HG03039 (cell line): ENCODE results near the gene EDC3.
"Not testable (repeated sequence)": the region's sequence is repeated elsewhere in the genome, so short reads cannot be mapped to it uniquely, and the experiment has no call there.

Experiments
- ATAC-seq: cut with Tn5 transposase; IDR thresholded peaks from one replicate; pipeline ENCODE4 v1.9.1; 2021; ENCODE audit warnings: mild to moderate bottlenecking, moderate library complexity; ENCODE audit not compliant: unreplicated experiment

The EDC3 gene

DNA sequence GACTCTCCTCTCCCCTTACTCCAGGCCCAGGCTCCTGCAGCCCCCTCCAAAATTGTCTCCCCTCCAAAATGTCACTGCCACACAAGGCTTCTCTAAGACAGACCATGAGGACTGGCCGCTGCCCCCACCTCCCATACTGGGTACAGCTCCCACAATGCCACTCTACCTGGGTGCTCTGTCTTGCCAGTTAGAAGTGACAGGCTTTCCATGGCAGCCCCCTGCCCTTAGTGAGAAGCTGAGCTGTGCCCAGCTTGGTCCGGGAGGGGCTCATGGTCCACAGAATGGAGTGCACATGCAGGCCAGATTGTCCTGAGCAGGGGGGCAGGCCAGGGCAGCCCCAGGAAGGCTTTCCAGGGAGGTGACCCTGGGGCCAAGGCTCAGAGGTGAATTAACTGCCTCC, 83.1 kb downstream of the EDC3 start:
- no peak for ATAC-seq

DNA sequence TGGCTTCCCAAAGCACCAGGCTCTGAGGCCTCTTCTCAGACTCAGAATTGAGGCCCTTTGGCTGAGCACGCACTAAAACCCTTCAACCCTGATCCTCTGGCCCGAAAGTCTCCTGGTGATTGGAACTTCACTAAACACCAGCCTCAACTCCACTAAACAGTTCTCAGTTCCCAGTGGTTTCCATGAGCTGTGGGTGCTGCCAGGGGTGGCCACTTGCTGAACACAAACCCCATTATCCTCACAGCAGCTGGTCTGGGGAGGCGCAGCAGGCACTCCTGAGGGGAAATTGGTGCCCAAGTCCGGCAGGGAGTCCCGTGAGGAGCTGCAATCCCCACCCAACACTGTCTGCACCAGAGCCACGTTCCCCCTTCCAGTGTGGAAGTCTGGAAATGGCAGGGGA, 84.0 kb downstream of the EDC3 start:
- no peak for ATAC-seq

- ATAC-seq: no peak
These were observed 84.5 kb downstream of the EDC3 start for GRCh38 chr15:74611341-74611740.

GRCh38 chr15:74610302-74610951, 85.4 kb downstream of the EDC3 start:
- no peak for ATAC-seq

DNA sequence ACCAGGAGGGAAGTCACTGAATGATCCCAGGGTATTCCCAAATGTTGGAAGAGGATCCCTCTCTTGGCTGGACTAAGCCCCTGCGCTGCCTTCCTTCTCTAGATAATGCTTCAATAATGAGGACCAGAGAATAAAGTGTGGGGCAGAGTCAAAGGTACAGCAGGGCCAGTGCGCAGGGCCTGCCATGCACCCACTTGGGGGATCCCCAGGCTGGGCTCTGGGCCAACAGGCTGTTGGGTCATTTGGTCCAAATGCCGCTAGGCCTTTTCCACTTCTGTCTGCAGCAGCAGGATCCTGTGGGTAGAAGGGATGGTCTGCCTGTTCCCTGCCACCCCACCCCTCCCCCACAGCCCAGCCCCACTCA, 85.9 kb downstream of the EDC3 start:
- no peak for ATAC-seq

DNA sequence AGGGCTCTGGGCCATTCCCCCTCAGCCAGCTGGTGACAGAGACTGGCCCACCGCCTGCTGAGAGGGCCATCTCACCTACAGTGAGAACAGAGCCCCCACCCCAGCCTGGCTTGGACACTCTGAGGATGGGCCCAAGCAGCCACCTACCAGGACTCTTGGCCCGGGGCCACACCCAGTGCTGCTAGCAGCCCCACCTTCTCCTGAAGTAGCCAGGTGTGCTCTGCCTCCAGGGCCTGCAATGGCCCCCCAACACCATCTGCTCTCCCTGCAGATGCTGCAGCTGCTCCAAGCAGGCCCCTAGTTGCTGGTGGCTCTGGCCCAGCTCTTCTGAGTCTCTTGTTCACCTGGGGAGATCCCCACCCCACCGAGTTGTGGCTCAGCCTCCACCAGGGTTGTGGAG, 87.0 kb downstream of the EDC3 start:
- ATAC-seq: no peak

- ATAC-seq: no peak
These were observed 90.1 kb downstream of the EDC3 start for GRCh38 chr15:74605795-74606150.

DNA sequence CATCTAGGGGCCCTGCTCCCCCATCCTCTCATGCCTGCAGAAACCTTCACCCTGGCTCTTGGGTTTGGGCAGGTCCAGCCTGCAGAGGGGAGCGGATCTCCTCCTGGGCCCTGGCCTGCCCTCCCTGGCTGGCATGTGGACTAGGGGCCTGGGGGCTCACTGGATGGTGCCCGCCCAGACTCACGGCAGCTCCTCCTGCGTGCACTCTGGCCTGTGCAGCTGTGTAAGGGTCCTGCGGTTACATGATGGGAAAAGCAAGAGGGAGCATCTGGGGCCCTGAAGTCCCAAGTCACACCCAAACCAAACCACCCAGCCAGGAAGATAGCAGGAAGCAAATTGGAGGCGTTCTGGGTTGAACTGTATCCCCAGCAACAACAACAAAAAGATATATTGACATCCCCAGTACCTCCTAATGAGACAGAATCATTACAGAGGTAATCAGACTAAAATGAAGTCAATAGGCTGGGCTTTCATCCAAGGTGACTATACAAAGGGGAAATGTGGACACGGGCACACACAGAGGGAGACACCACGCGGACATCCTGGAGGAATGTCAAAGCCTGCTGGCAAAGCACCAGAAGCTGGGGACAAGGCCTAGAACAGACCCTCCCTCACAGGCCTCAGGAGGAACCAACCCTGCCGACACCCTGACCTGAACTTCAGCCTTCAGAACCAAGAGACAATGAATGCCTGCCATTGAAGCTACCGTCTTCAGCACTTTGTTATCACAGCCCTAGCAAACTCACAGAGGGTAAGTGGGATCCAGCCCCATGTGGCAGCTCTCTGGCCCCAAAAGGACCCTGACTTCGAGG, 90.6 kb downstream of the EDC3 start:
- ATAC-seq: no peak

GRCh38 chr15:74603789-74604705, 91.8 kb downstream of the EDC3 start:
- no peak for ATAC-seq

GRCh38 chr15:74603026-74603788, 92.6 kb downstream of the EDC3 start:
- ATAC-seq: no peak

DNA sequence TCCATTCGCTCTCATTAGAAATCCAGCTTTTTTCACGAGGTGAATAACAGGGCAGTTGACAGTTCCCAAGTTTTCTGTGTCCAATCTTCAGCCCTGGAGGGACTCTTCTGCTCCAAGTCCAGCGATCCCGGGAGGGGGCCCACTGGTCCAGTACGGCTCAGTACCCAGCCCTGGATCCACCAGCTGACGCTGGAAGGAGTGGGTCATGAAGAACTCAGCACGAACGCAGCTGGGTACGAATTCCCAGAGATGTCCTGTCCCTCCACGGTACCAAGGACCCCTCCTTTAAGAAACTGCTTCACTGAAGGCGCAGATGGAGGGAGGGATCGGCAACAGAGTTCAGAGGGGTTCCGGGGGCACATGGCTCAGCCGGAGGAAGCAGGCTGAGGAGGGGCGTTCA, 96.7 kb downstream of the EDC3 start:
- ATAC-seq: no peak

DNA sequence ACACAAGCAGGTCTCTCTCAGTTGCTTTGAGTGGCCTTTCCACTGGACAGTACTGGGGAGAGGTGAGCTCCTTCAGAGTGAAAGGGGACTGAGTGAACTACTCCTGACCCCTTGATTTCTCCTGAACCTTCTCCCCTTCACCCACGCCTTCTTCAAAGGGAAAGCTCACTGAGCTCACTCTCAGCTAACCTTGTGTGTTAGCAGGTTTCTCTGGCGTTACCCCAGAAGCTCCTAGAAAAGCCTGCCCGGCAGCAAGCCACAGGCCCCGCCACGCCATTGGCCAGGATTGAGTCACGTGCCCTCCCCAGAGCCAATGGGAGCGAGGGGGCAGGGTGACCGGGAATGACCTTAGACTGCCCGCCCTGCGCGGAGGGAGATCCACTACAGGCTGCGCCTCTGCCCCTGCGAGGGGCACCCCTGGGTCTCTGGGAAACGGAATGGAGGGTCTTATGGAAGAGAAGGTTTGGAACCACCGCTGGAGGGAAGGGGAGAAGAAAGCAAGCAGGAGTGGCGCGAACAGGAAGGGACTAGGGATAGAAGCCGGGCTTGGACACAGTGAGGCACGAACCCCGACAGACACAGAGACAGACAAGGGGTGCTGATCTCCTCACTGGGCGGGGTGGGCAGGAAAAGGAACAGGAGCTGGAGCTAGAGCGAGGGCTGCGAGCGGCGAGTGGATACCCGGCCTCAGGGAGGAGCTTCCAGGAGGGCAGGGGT, 97.5 kb downstream of the EDC3 start:
- ATAC-seq: peak; percentile 82

GRCh38 chr15:74597146-74597705, 98.6 kb downstream of the EDC3 start:
- ATAC-seq: not testable (repeated sequence)

- ATAC-seq: not testable (repeated sequence)
These were observed 99.1 kb downstream of the EDC3 start for GRCh38 chr15:74596736-74597135.

- no peak for ATAC-seq
These were observed 100.6 kb downstream of the EDC3 start for GRCh38 chr15:74595271-74595670.

DNA sequence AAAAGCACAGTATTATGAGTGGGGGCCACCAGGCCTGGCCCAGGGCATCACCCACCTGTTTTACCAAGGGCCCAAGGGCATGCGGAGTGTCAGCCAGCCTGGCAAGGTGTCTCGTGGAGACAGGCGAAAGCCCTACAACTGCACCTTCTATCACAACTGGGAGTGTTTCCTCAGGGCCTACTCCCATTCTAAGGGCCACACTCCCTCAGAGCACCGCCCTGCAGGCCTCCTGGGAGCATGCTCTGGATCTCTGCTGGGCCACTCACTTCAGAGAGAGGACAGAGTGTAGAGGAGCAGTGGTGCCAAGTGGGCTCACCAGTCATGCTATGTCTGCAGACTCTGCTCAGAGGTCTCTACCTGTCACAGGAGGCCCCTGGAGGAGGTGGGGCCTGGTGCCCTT, 101.4 kb downstream of the EDC3 start:
- no peak for ATAC-seq

- no peak for ATAC-seq
These were observed 102.7 kb downstream of the EDC3 start for GRCh38 chr15:74593122-74593521.

DNA sequence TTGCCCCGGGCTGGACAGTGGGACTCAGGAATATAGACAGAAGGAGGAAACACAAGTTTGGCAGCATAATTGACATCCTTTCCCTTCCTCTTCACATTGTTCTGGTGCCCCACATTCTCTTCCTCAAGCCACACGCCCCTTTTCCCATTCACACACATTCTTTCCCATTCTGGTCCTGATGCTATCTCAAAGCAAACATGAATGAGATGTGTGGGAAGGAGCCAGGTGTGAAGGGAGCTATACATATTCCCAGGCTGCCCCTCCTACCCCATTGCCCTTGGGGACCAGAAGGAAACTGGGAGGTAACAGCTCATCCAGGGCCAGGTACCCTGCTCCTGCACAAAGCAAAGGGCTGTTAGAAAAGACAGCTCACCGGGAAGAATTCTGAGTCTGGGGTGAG, 103.6 kb downstream of the EDC3 start:
- no peak for ATAC-seq

GRCh38 chr15:74589826-74590225, 106.0 kb downstream of the EDC3 start:
- no peak for ATAC-seq

GRCh38 chr15:74585857-74586256, 110.0 kb downstream of the EDC3 start:
- no peak for ATAC-seq
